ENCODE data around the gene SLIT1.
"Not testable (repeated sequence)": the region's sequence is repeated elsewhere in the genome, so short reads cannot be mapped to it uniquely, and the experiment has no call there.

The SLIT1 gene

GRCh38 chr10:97042716-97043562, 142.8 kb downstream of the SLIT1 start:
- DNase-seq (ENCODE audit: low read depth), result no peak

- no peak for DNase-seq (ENCODE audit: low read depth)
These were observed 143.7 kb downstream of the SLIT1 start for GRCh38 chr10:97042081-97042480.

DNA sequence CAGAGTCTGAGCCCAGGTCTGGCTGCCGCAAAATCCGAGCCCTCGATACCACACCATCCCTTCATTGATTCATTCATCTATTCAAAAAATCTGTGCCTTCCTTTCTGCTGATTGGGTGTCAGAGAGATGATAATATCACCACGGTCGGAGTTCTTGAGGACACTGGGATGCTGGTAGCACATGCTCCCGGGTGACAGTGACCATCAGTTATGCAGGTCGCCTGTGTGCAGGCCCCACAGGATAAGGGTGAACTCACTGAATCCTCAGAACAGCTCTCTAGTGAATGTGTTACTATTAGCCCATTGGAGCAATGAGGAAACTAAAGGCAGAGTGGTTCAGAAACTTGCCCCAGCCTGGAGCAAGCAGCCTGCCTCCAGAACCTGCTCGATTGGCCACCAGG, 145.1 kb downstream of the SLIT1 start:
- DNase-seq (ENCODE audit: low read depth), result no peak

GRCh38 chr10:97040248-97040584, 145.5 kb downstream of the SLIT1 start:
- DNase-seq (ENCODE audit: low read depth), result no peak

GRCh38 chr10:97039538-97040247, 146.1 kb downstream of the SLIT1 start:
- DNase-seq (ENCODE audit: low read depth), result no peak

DNA sequence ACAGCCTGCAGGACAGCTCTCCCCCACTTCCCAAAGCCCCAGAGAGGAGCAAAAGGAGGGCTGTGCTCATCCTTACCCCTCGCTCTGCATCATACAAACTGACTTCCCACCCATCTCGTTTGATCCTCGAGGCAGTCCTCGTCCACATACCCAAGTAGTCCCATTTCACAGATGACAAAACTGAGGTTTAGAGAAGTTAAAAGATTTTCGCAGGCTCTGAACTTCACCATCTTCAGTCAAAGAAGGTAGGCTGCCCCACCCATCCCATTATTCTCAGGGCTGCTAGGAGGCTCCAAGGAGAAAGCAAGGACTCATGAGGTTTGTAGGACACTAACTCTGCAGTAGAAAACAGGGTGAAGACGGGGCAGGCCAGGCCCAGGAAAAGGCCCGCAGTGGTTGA, 147.1 kb downstream of the SLIT1 start:
- DNase-seq (ENCODE audit: low read depth), result no peak

- peak; percentile 68 for DNase-seq (ENCODE audit: low read depth)
These were observed 148.1 kb downstream of the SLIT1 start for GRCh38 chr10:97037365-97038361.

- DNase-seq (ENCODE audit: low read depth), result no peak
These were observed 150.6 kb downstream of the SLIT1 start for GRCh38 chr10:97034958-97035769.

- DNase-seq (ENCODE audit: low read depth), result no peak
These were observed 151.5 kb downstream of the SLIT1 start for GRCh38 chr10:97034301-97034700.

DNA sequence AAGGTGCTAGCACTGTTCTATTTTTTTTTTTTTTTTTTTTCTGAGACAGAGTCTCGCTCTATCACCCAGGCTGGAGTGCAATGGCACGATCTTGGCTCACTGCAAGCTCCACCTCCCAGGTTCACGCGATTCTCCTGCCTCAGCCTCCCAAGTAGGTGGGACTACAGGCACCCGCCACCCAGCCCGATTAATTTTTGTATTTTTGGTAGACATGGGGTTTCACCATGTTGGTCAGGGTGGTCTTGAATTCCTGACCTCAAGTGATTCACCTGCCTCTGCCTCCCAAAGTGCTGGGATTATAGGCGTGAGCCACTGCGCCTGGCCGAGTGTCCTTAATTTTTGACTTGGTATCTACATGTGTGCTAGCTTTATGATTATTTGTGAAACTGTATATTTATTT, 151.9 kb downstream of the SLIT1 start:
- DNase-seq (ENCODE audit: low read depth), result not testable (repeated sequence)

DNA sequence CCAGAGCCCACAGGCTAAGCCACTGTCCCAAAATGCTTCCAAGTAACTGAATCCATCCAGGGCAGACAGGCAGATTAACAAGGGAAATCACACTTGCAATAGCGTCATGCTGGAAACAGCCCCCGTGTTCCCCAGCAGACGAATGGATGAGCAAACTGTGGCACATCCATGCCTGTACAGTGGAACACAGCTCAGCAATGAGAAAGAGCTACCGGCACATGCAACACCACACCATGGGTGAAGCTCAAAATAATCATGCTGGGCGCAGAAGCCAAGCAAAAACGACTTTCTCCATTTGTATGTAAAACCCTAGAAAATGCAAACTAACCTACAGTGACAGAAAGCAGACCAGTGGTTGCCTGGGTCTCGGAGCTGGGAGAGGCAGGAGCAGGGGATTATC, 153.1 kb downstream of the SLIT1 start:
- no peak for DNase-seq (ENCODE audit: low read depth)

DNA sequence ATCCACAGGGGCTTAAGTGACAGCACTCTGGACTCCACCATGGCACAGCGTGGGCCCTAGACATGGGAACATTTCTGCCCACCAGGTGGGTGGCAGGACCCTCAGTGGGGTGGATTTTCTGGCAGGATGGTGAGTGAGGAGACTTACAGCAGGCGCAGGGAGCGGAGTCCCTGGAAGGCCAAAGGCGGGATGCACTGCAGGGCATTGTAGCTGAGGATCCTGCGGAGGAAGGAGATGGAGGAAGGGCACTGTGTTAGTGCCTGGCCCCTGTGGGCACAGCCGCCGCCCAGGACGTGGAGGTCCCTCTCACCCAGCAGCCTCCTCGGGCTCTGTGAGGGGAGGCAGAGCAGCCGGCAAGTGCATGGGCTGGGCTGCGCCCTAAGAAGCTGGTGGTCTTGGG, 154.3 kb downstream of the SLIT1 start:
- no peak for DNase-seq (ENCODE audit: low read depth)

GRCh38 chr10:97030894-97031293, 154.9 kb downstream of the SLIT1 start:
- DNase-seq (ENCODE audit: low read depth), result no peak

- DNase-seq (ENCODE audit: low read depth), result no peak
These were observed 156.5 kb downstream of the SLIT1 start for GRCh38 chr10:97029271-97029670.

GRCh38 chr10:97028832-97029178, 157.0 kb downstream of the SLIT1 start:
- no peak for DNase-seq (ENCODE audit: low read depth)

- peak; percentile 68 for DNase-seq (ENCODE audit: low read depth)
These were observed 157.5 kb downstream of the SLIT1 start for GRCh38 chr10:97028126-97028831.

DNA sequence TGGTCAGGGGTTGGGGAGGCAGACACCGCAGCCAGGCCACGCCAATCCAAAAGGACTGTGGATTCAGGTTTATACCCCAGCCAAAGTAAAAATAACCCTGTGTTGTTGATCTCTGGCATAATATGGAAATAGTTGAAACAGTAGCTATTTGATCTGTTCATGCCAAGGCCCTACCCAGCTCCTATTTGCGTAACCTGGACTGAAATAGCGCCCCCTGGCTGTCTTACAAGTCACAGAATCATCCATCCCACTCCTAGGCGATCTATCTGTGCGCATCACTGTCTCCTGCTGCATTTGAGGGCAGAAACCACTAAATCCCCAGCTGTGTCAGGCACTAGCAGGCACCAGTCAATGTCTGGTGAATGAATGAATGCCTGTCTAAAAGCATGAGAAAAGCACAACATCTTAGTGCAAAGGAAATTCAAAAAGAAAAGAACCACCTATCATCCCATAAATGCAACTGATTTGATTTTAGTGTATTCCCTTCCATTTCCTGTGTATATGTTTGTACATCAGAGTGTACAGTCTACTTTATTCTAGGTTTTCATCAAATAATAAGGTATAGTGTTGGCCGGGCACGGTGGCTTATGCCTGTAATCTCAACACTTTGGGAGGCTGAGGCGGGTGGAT, 160.0 kb downstream of the SLIT1 start:
- peak; percentile 73 for DNase-seq (ENCODE audit: low read depth)

DNA sequence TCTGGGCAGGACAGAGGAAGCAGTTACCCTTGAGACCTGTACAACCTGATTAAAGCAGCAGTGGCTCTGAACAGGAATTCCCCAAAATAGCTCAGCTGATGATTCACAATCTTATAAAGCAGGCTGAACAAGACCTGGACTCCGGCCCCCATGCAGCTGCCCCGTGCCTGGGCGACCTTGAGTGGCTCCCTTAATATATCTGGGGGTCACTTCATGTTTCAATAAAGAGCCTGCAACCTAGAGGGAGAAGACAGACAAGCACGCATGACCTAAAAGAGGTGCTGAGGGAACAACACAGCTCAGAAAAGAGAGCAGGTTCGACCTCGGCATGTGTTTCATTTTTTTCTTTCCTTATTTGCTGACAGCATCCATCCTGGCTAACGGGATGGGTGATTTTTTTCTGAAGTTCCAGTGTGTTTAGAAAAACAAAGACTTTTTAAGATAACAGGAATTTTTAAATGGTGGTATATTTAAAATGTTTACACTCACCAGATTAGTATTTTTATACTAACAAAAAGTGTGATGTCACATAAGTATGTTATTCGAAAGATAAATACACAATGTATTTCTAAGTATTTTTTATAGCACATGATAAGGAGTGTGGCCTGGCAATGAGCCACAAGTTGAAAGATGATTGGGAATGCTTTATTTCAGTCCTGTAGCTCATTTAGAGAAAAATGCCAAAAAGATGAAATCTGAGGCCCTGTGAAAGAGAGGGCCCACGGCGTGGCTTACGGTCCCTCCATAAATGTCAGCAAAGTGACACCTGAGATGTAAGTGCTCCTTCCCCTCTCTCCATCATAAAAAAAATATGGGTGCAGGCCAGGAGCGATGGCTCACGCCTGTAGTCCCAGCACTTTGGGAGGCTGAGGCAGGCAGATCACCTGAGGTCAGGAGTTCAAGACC, 161.3 kb downstream of the SLIT1 start:
- peak; percentile 82 for DNase-seq (ENCODE audit: low read depth)

- peak; percentile 11 for DNase-seq (ENCODE audit: low read depth)
These were observed 162.2 kb downstream of the SLIT1 start for GRCh38 chr10:97023401-97024167.

All from iris pigment epithelial cell (primary cell).